HFF-Myc (cell line): ENCODE measurements around the gene HECTD2.
A peak's percentile ranks its signal among the peaks of the same experiment; 100 is the strongest.
"Not testable (repeated sequence)": the region's sequence is repeated elsewhere in the genome, so short reads cannot be mapped to it uniquely, and the experiment has no call there.

Experiments
- DNase-seq: peaks from one replicate; pipeline ENCODE4 v3.0.0-alpha.2; 2011; ENCODE audit warnings: low read depth; ENCODE audit errors: extremely low read depth
- H3K4me3 ChIP-seq: replicated peaks from 2 replicates; pipeline ENCODE4 v1.5.1; 2011; ENCODE audit warnings: low read depth, mild to moderate bottlenecking, control low read depth, low read length
- TF ChIP-seq, protein P1 (sequence below): IDR thresholded peaks from 2 replicates; pipeline ENCODE4 v1.5.1; 2012; ENCODE audit warnings: mild to moderate bottlenecking, low read depth, low read length, control low read depth; ENCODE audit errors: missing control alignments

Gene HECTD2

GRCh38 chr10:91409869-91410637, at the start of gene HECTD2:
TSS of gene HECTD2 (plus strand) at chr10:91410344. CDS start at chr10:91410439, 95 bp downstream.
- DNase-seq: no peak
- H3K4me3 ChIP-seq: peak within 1 kb of the TSS; percentile 62
- TF ChIP-seq, protein P1, sequence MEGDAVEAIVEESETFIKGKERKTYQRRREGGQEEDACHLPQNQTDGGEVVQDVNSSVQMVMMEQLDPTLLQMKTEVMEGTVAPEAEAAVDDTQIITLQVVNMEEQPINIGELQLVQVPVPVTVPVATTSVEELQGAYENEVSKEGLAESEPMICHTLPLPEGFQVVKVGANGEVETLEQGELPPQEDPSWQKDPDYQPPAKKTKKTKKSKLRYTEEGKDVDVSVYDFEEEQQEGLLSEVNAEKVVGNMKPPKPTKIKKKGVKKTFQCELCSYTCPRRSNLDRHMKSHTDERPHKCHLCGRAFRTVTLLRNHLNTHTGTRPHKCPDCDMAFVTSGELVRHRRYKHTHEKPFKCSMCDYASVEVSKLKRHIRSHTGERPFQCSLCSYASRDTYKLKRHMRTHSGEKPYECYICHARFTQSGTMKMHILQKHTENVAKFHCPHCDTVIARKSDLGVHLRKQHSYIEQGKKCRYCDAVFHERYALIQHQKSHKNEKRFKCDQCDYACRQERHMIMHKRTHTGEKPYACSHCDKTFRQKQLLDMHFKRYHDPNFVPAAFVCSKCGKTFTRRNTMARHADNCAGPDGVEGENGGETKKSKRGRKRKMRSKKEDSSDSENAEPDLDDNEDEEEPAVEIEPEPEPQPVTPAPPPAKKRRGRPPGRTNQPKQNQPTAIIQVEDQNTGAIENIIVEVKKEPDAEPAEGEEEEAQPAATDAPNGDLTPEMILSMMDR: no peak

- TF ChIP-seq, protein P1: no peak
- DNase-seq: no peak
- H3K4me3 ChIP-seq: no peak overlapping the region
Measured at GRCh38 chr10:91360461-91360860, 49.7 kb upstream of the HECTD2 start.

- DNase-seq, H3K4me3 ChIP-seq: not testable (repeated sequence)
Measured at GRCh38 chr10:91365519-91365918, 44.6 kb upstream of the HECTD2 start.

- DNase-seq: no peak
- TF ChIP-seq, protein P1: no peak
- no peak overlapping the region for H3K4me3 ChIP-seq
Measured at GRCh38 chr10:91366704-91367103, 43.4 kb upstream of the HECTD2 start.

GRCh38 chr10:91367127-91367531, 43.0 kb upstream of the HECTD2 start:
- no peak for DNase-seq
- TF ChIP-seq, protein P1: no peak
- H3K4me3 ChIP-seq: no peak overlapping the region

GRCh38 chr10:91367558-91367957, 42.6 kb upstream of the HECTD2 start:
- TF ChIP-seq, protein P1: no peak
- no peak for DNase-seq
- no peak overlapping the region for H3K4me3 ChIP-seq

DNA sequence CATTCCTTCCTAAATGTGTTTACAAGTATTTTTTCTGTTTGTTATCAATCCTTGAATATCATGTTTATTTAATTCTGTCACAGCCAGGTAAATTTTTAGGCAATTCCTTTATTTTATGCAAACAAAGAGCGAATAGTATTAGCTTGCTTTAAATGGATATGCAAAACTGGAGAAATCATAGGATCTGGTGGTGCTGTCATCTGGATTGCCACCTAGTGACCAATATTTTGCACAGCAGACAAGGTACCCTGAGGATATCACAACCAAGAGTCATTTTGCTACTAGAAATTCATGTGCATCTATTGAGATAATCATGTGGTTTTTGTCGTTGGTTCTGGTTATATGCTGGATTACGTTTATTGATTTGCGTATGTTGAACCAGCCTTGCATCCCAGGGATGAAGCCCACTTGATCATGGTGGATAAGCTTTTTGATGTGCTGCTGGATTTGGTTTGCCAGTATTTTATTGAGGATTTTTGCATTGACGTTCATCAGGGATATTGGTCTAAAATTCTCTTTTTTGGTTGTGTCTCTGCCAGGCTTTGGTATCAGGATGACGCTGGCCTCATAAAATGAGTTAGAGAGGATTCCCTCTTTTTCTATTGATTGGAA, 40.1 kb upstream of the HECTD2 start:
- not testable (repeated sequence) for H3K4me3 ChIP-seq
- TF ChIP-seq, protein P1: peak; percentile 43
- peak; percentile 32 for DNase-seq
